Effector memory CD4-positive, alpha-beta T cell (primary cell): Measurements from ENCODE around the gene CUTA.

ENCODE experiments used
- DNase-seq, 3 donors: peaks; one replicate each; pipeline ENCODE4 v3.0.0-alpha.2; 2020
- H3K27ac ChIP-seq: 2 replicates; pipeline ENCODE4 v1.7.0; 2013; ENCODE audit warnings: mild to moderate bottlenecking, low read length, moderate library complexity; ENCODE audit not compliant: insufficient read depth, poor library complexity, severe bottlenecking
- H3K27me3 ChIP-seq: replicated peaks from 2 replicates; pipeline ENCODE4 v1.7.0; 2013; ENCODE audit warnings: mild to moderate bottlenecking, low read length; ENCODE audit not compliant: insufficient read depth, control insufficient read depth, poor library complexity, severe bottlenecking
- H3K36me3 ChIP-seq: 2 replicates; pipeline ENCODE4 v1.7.0; 2013; ENCODE audit warnings: mild to moderate bottlenecking, low read length, moderate library complexity; ENCODE audit not compliant: control insufficient read depth, insufficient read depth
- H3K4me1 ChIP-seq: 2 replicates; pipeline ENCODE4 v1.7.0; 2013; ENCODE audit warnings: low read length, mild to moderate bottlenecking; ENCODE audit not compliant: control insufficient read depth, insufficient read depth, poor library complexity, severe bottlenecking
- H3K4me3 ChIP-seq: 2 replicates; pipeline ENCODE4 v1.7.0; 2013; ENCODE audit warnings: low read length, low read depth, mild to moderate bottlenecking; ENCODE audit not compliant: insufficient read depth, poor library complexity, severe bottlenecking
- H3K9me3 ChIP-seq: 2 replicates; pipeline ENCODE4 v1.7.0; 2013; ENCODE audit warnings: mild to moderate bottlenecking, low read length, moderate library complexity; ENCODE audit not compliant: control insufficient read depth

The CUTA gene

GRCh38 chr6:33414592-33415271, 3.2 kb downstream of the CUTA start:
- H3K27me3 ChIP-seq, result no peaks in the 10 kb centered on the region
- no peaks in the 10 kb centered on the region for H3K9me3 ChIP-seq
- peaks cover 56% of the 10 kb centered on the region for H3K4me1 ChIP-seq
- no peak for DNase-seq
- H3K27ac ChIP-seq, result no peak overlapping the region
- no peak overlapping the region for H3K4me3 ChIP-seq
- peaks cover 39% of the 10 kb centered on the region for H3K36me3 ChIP-seq

GRCh38 chr6:33413241-33414120, 4.4 kb downstream of the CUTA start:
- peaks cover 39% of the 10 kb centered on the region for H3K36me3 ChIP-seq
- peak overlapping the region; percentile 99 for H3K27ac ChIP-seq
- no peaks in the 10 kb centered on the region for H3K9me3 ChIP-seq
- no peaks in the 10 kb centered on the region for H3K27me3 ChIP-seq
- DNase-seq, result no peak
- H3K4me1 ChIP-seq, result peaks cover 51% of the 10 kb centered on the region
- no peak overlapping the region for H3K4me3 ChIP-seq

- H3K36me3 ChIP-seq, result peaks cover 39% of the 10 kb centered on the region
- H3K27me3 ChIP-seq, result no peaks in the 10 kb centered on the region
- H3K9me3 ChIP-seq, result no peaks in the 10 kb centered on the region
- no peak overlapping the region for H3K4me3 ChIP-seq
- peaks cover 49% of the 10 kb centered on the region for H3K4me1 ChIP-seq
- peak overlapping the region; percentile 99 for H3K27ac ChIP-seq
- DNase-seq, result no peak
Measured at GRCh38 chr6:33412140-33413009, 5.5 kb downstream of the CUTA start.

- peaks cover 39% of the 10 kb centered on the region for H3K36me3 ChIP-seq
- no peak for DNase-seq
- H3K4me1 ChIP-seq, result peaks cover 46% of the 10 kb centered on the region
- H3K9me3 ChIP-seq, result no peaks in the 10 kb centered on the region
- peak overlapping the region; percentile 99 for H3K27ac ChIP-seq
- no peaks in the 10 kb centered on the region for H3K27me3 ChIP-seq
- H3K4me3 ChIP-seq, result peak overlapping the region; percentile 89
Measured at GRCh38 chr6:33411632-33412005, 6.3 kb downstream of the CUTA start.

GRCh38 chr6:33410711-33411631, 6.9 kb downstream of the CUTA start, which contains the start of gene PHF1:
Gene PHF1 (plus strand): TSS chr6:33411014. CDS start chr6:33412264, 1,250 bp downstream.
- peaks cover 40% of the 10 kb centered on the region for H3K4me1 ChIP-seq
- H3K36me3 ChIP-seq, result peaks cover 36% of the 10 kb centered on the region
- no peaks in the 10 kb centered on the region for H3K9me3 ChIP-seq
- H3K27me3 ChIP-seq, result no peaks in the 10 kb centered on the region
- peak within 1 kb of the TSS; percentile 89 for H3K4me3 ChIP-seq
- peak within 1 kb of the TSS; percentile 99 for H3K27ac ChIP-seq
- no peak for DNase-seq

GRCh38 chr6:33410050-33410710, 7.7 kb downstream of the CUTA start:
- peak; percentile 97 to 98 (median 97) for DNase-seq
- Histone ChIP-seq H3K4me1 (peaks cover 33% of the 10 kb centered on the region), H3K36me3 (peaks cover 28% of the 10 kb centered on the region), H3K9me3 (no peaks in the 10 kb centered on the region), H3K27me3 (no peaks in the 10 kb centered on the region), H3K27ac (peak overlapping the region; percentile 99), H3K4me3 (peak overlapping the region; percentile 70)

GRCh38 chr6:33407132-33407718, 10.7 kb downstream of the CUTA start:
- Histone ChIP-seq H3K9me3 (no peaks in the 10 kb centered on the region), H3K27me3 (no peaks in the 10 kb centered on the region), H3K4me1 (peaks cover 21% of the 10 kb centered on the region), H3K4me3 (no peak overlapping the region), H3K36me3 (no peaks in the 10 kb centered on the region), H3K27ac (no peak overlapping the region)
- no peak for DNase-seq

DNA sequence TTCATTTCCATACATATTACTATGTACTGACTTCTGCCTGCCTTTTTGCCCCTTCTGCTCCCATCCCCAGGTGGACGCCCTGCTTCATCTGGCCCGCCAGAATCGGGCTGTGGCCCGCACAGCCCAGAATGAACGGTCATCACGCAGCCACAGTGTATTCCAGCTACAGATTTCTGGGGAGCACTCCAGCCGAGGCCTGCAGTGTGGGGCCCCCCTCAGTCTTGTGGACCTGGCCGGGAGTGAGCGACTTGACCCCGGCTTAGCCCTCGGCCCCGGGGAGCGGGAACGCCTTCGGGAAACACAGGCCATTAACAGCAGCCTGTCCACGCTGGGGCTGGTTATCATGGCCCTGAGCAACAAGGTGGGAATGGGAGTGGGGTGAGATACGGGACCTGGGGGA, 11.8 kb downstream of the CUTA start:
- DNase-seq, result no peak
- no peaks in the 10 kb centered on the region for H3K9me3 ChIP-seq
- no peak overlapping the region for H3K27ac ChIP-seq
- H3K4me1 ChIP-seq, result peaks cover 10% of the 10 kb centered on the region
- H3K36me3 ChIP-seq, result no peaks in the 10 kb centered on the region
- no peaks in the 10 kb centered on the region for H3K27me3 ChIP-seq
- no peak overlapping the region for H3K4me3 ChIP-seq
